ENCODE data around the gene AP2S1.
"Not testable (repeated sequence)": the region's sequence is repeated elsewhere in the genome, so short reads cannot be mapped to it uniquely, and the experiment has no call there.

The AP2S1 gene

DNA sequence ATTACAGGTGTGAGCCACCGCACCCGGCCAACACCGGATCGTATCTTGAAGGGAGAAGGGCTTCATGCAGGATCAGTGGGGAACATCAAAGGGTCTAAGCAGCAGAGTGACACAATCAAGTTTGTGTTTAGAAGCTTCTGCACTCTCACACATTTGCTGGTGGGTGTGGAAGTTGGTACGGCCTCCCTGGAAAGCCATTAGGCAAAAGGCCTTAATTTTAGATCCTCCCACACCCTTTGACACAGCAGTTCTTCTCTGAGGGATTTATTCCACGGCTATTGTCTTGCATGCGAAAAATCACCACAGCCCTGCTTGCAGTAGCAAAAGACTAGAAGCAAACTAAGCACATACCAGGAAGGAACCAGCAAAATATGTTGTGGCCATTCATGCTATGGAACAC, 44.0 kb downstream of the AP2S1 start:
- TF ChIP-seq CTCF (conservative IDR thresholded peaks at IDR 0.05; ENCODE audit: low read length) (no peak), EZH2phosphoT487 (IDR thresholded peaks at IDR 0.05; ENCODE audit: borderline replicate concordance) (no peak)
- no peaks in the 10 kb centered on the region for H3K36me3 ChIP-seq (ENCODE audit: insufficient read depth, low read length)
- no peaks in the 10 kb centered on the region for H3K9me3 ChIP-seq (ENCODE audit: insufficient read depth, low read depth, low read length)
- no peak overlapping the region for H3K4me2 ChIP-seq (ENCODE audit: low read depth, low read length, poor library complexity, severe bottlenecking)
- H3K27me3 ChIP-seq (ENCODE audit: insufficient read depth, low read length, poor library complexity, severe bottlenecking): no peaks in the 10 kb centered on the region
- no peaks in the 10 kb centered on the region for H3K79me2 ChIP-seq (ENCODE audit: insufficient read depth, low read length)
- no peak overlapping the region for H3K4me3 ChIP-seq (ENCODE audit: low read length, poor library complexity, severe bottlenecking)
- H3K4me1 ChIP-seq (ENCODE audit: insufficient read depth, low read length, poor library complexity, severe bottlenecking): no peaks in the 10 kb centered on the region
- H3K9ac ChIP-seq (ENCODE audit: low read depth, low read length, poor library complexity, severe bottlenecking): no peak overlapping the region
- H2AFZ ChIP-seq (ENCODE audit: low read length): no peak overlapping the region; the same call in 1 of the 2 replicates
- H4K20me1 ChIP-seq (ENCODE audit: insufficient read depth, low read length, poor library complexity, severe bottlenecking): no peaks in the 10 kb centered on the region
- no peaks in the 10 kb centered on the region for H3F3A ChIP-seq (ENCODE audit: low read depth)
- no peaks in the 10 kb centered on the region for H3K9me2 ChIP-seq (replicated peaks; ENCODE audit: low read depth, low read length)

GRCh38 chr19:46804432-46804831, 46.2 kb downstream of the AP2S1 start:
- H3K4me1 ChIP-seq (ENCODE audit: insufficient read depth, low read length, poor library complexity, severe bottlenecking); H3K36me3 ChIP-seq (ENCODE audit: insufficient read depth, low read length); H3K9me2 ChIP-seq (replicated peaks; ENCODE audit: low read depth, low read length): not testable (repeated sequence)

GRCh38 chr19:46803555-46803954, 47.1 kb downstream of the AP2S1 start:
- H3F3A ChIP-seq (ENCODE audit: low read depth): no peaks in the 10 kb centered on the region
- no peak overlapping the region for H3K4me2 ChIP-seq (ENCODE audit: low read depth, low read length, poor library complexity, severe bottlenecking)
- no peak overlapping the region for H3K9ac ChIP-seq (ENCODE audit: low read depth, low read length, poor library complexity, severe bottlenecking)
- H3K9me3 ChIP-seq (ENCODE audit: insufficient read depth, low read depth, low read length): no peaks in the 10 kb centered on the region
- no peak for TF ChIP-seq CTCF (conservative IDR thresholded peaks at IDR 0.05; ENCODE audit: low read length)
- no peak for TF ChIP-seq EZH2phosphoT487 (IDR thresholded peaks at IDR 0.05; ENCODE audit: borderline replicate concordance)
- H2AFZ ChIP-seq (ENCODE audit: low read length): no peak overlapping the region
- H4K20me1 ChIP-seq (ENCODE audit: insufficient read depth, low read length, poor library complexity, severe bottlenecking): no peaks in the 10 kb centered on the region
- H3K79me2 ChIP-seq (ENCODE audit: insufficient read depth, low read length): no peaks in the 10 kb centered on the region
- H3K36me3 ChIP-seq (ENCODE audit: insufficient read depth, low read length): no peaks in the 10 kb centered on the region
- H3K27me3 ChIP-seq (ENCODE audit: insufficient read depth, low read length, poor library complexity, severe bottlenecking): no peaks in the 10 kb centered on the region
- H3K9me2 ChIP-seq (replicated peaks; ENCODE audit: low read depth, low read length): no peaks in the 10 kb centered on the region
- H3K4me1 ChIP-seq (ENCODE audit: insufficient read depth, low read length, poor library complexity, severe bottlenecking): no peaks in the 10 kb centered on the region
- H3K4me3 ChIP-seq (ENCODE audit: low read length, poor library complexity, severe bottlenecking): no peak overlapping the region

More at GRCh38 chr19:46804432-46804831, 46.2 kb downstream of the AP2S1 start:
- not testable (repeated sequence) for H3K9me3 ChIP-seq (ENCODE audit: insufficient read depth, low read depth, low read length); H3K27me3 ChIP-seq (ENCODE audit: insufficient read depth, low read length, poor library complexity, severe bottlenecking); H3K4me3 ChIP-seq (ENCODE audit: low read length, poor library complexity, severe bottlenecking); H3F3A ChIP-seq (ENCODE audit: low read depth); H3K79me2 ChIP-seq (ENCODE audit: insufficient read depth, low read length); H2AFZ ChIP-seq (ENCODE audit: low read length); H3K9ac ChIP-seq (ENCODE audit: low read depth, low read length, poor library complexity, severe bottlenecking); H3K4me2 ChIP-seq (ENCODE audit: low read depth, low read length, poor library complexity, severe bottlenecking); H4K20me1 ChIP-seq (ENCODE audit: insufficient read depth, low read length, poor library complexity, severe bottlenecking)

DNA sequence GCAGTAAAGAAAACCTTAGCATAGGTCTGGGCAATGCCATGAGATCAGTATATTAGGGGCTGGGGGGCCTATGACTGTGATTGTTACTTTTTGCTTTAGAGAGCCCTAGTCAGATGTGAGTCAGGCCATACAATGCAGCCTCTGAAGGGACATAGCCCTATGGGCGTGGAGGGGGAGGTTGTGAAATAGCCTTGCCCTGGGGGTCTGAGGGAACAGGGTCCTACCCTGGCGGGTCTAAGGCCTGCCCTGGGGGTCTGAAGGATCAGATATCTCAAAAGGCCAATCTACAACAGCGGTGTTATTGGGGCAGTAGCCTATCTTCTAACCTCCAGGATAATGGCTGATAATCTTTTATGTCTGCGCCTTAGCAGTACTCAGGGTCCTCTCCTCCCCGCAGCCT, 48.5 kb downstream of the AP2S1 start:
- Histone ChIP-seq H3K4me3 (ENCODE audit: low read length, poor library complexity, severe bottlenecking) (no peak overlapping the region), H3K9ac (ENCODE audit: low read depth, low read length, poor library complexity, severe bottlenecking) (no peak overlapping the region), H2AFZ (ENCODE audit: low read length) (no peak overlapping the region), H4K20me1 (ENCODE audit: insufficient read depth, low read length, poor library complexity, severe bottlenecking) (no peaks in the 10 kb centered on the region), H3K4me1 (ENCODE audit: insufficient read depth, low read length, poor library complexity, severe bottlenecking) (no peaks in the 10 kb centered on the region), H3K4me2 (ENCODE audit: low read depth, low read length, poor library complexity, severe bottlenecking) (no peak overlapping the region), H3K27me3 (ENCODE audit: insufficient read depth, low read length, poor library complexity, severe bottlenecking) (no peaks in the 10 kb centered on the region), H3K36me3 (ENCODE audit: insufficient read depth, low read length) (no peaks in the 10 kb centered on the region), H3K79me2 (ENCODE audit: insufficient read depth, low read length) (no peaks in the 10 kb centered on the region), H3K9me3 (ENCODE audit: insufficient read depth, low read depth, low read length) (no peaks in the 10 kb centered on the region), H3F3A (ENCODE audit: low read depth) (no peaks in the 10 kb centered on the region), H3K9me2 (replicated peaks; ENCODE audit: low read depth, low read length) (no peaks in the 10 kb centered on the region)
- TF ChIP-seq CTCF (conservative IDR thresholded peaks at IDR 0.05; ENCODE audit: low read length) (no peak), EZH2phosphoT487 (IDR thresholded peaks at IDR 0.05; ENCODE audit: borderline replicate concordance) (no peak)

Data from Loucy (cell line).